HEK293 (cell line): ENCODE measurements around the gene ARPC2.

Source experiments
- CTCF ChIA-PET: fragments of 350-600 bp; formaldehyde crosslinking; extraction: SDS; loops from one replicate; lab custom pipeline; 2021; ENCODE audit warnings: antibody characterized with exemption; lab: Yijun Ruan, JAX
- POLR2A ChIA-PET: fragments of 300-600 bp; formaldehyde crosslinking; extraction: SDS; loops from one replicate; lab custom pipeline; 2020; ENCODE audit warnings: antibody characterized with exemption, inconsistent platforms; lab: Yijun Ruan, JAX
- H3K27ac ChIP-seq: fragments of 200-500 bp; sonication (Bioruptor generic); 2 replicates; pipeline ENCODE4 v1.5.1; 2014; ENCODE audit warnings: low read depth, low read length, control low read depth, inconsistent platforms; ENCODE audit errors: extremely low read depth
- H3K36me3 ChIP-seq, 2 experiments: fragments of 200-500 bp in 1 of 2; sonication (Bioruptor generic) in 1 of 2; 1 replicate in 1 of 2; 2 replicates in 1 of 2; pipeline ENCODE4 v1.5.1; 2014 to 2017; ENCODE audit warnings: inconsistent platforms in 2 of 2, low read length in 2 of 2; ENCODE audit not compliant: control insufficient read depth in 2 of 2, insufficient read depth in 1 of 2
- H3K4me1 ChIP-seq: fragments of 200-500 bp; sonication (Bioruptor generic); 2 replicates; pipeline ENCODE4 v1.5.1; 2014; ENCODE audit warnings: mild to moderate bottlenecking, low read length, inconsistent platforms; ENCODE audit not compliant: control insufficient read depth, insufficient read depth
- H3K4me3 ChIP-seq: 2 replicates; pipeline ENCODE4 v1.5.1; 2011; ENCODE audit warnings: low read depth, mild to moderate bottlenecking, control low read depth, low read length, moderate library complexity
- H3K9me3 ChIP-seq: fragments of 200-500 bp; sonication (Bioruptor generic); 2 replicates; pipeline ENCODE4 v1.5.1; 2014; ENCODE audit warnings: low read depth, low read length, inconsistent platforms; ENCODE audit not compliant: control insufficient read depth, insufficient read depth
- HIC1 ChIP-seq: fragments of 450-650 bp; formaldehyde crosslinking; IDR thresholded peaks from 2 replicates; pipeline ENCODE4 v1.5.1; 2016; ENCODE audit warnings: missing biosample characterization, missing genetic modification characterization
- HOXD13 ChIP-seq: sonication (generic); formaldehyde crosslinking; IDR thresholded peaks from 2 replicates; pipeline ENCODE4 v1.8.0; 2022; ENCODE audit warnings: missing genetic modification reagents, borderline replicate concordance
- SCRT1 ChIP-seq: fragments of 450-650 bp; formaldehyde crosslinking; IDR thresholded peaks from 2 replicates; pipeline ENCODE4 v1.5.1; 2016; ENCODE audit warnings: missing biosample characterization, missing genetic modification characterization, borderline replicate concordance
- TSHZ1 ChIP-seq: fragments of 450-650 bp; formaldehyde crosslinking; IDR thresholded peaks from 2 replicates; pipeline ENCODE4 v1.5.1; 2016; ENCODE audit warnings: missing biosample characterization, missing genetic modification characterization, borderline replicate concordance
- ZBTB44 ChIP-seq: fragments of 450-650 bp; IDR thresholded peaks from 2 replicates; pipeline ENCODE4 v1.5.1; 2018; ENCODE audit warnings: missing biosample characterization, mild to moderate bottlenecking, missing genetic modification characterization
- ZNF157 ChIP-seq: fragments of 450-650 bp; formaldehyde crosslinking; IDR thresholded peaks from 2 replicates; pipeline ENCODE4 v1.5.1; 2016; ENCODE audit warnings: missing biosample characterization, missing genetic modification characterization
- ZNF354C ChIP-seq: fragments of 450-650 bp; formaldehyde crosslinking; IDR thresholded peaks from 2 replicates; pipeline ENCODE4 v1.5.1; 2016; ENCODE audit warnings: missing biosample characterization, missing genetic modification characterization, low read depth, borderline replicate concordance
- ZNF416 ChIP-seq: fragments of 450-650 bp; formaldehyde crosslinking; IDR thresholded peaks from 2 replicates; pipeline ENCODE4 v1.5.1; 2016; ENCODE audit warnings: missing biosample characterization, missing genetic modification characterization
- ZNF544 ChIP-seq: fragments of 450-650 bp; formaldehyde crosslinking; IDR thresholded peaks from 2 replicates; pipeline ENCODE4 v1.5.0; 2017; ENCODE audit warnings: missing biosample characterization, missing genetic modification characterization
- ZNF555 ChIP-seq: fragments of 450-650 bp; formaldehyde crosslinking; conservative IDR thresholded peaks from 2 replicates; pipeline ENCODE4 v1.5.1; 2017; ENCODE audit warnings: missing biosample characterization, mild to moderate bottlenecking, missing genetic modification characterization, inconsistent platforms
- ZNF629 ChIP-seq: fragments of 450-650 bp; formaldehyde crosslinking; IDR thresholded peaks from 2 replicates; pipeline ENCODE4 v1.5.1; 2017; ENCODE audit warnings: missing biosample characterization, missing genetic modification characterization
- ZNF76 ChIP-seq: fragments of 450-650 bp; formaldehyde crosslinking; IDR thresholded peaks from 2 replicates; pipeline ENCODE4; 2016; ENCODE audit warnings: low read depth, missing biosample characterization, missing genetic modification characterization, borderline replicate concordance
- ZNF777 ChIP-seq: fragments of 450-650 bp; formaldehyde crosslinking; IDR thresholded peaks from 2 replicates; pipeline ENCODE4 v1.5.1; 2017; ENCODE audit warnings: missing biosample characterization, missing genetic modification characterization, borderline replicate concordance
- TF ChIP-seq, protein P1 (sequence below): fragments of 450-650 bp; formaldehyde crosslinking; IDR thresholded peaks from 2 replicates; pipeline ENCODE4 v1.5.1; 2017; ENCODE audit warnings: missing biosample characterization, missing genetic modification characterization
- TF ChIP-seq, protein P2 (sequence below): fragments of 450-650 bp; formaldehyde crosslinking; IDR thresholded peaks from 2 replicates; pipeline ENCODE4 v1.5.1; 2016; ENCODE audit warnings: missing biosample characterization, missing genetic modification characterization, low read depth
- TF ChIP-seq, protein P3 (sequence below): fragments of 450-650 bp; formaldehyde crosslinking; conservative IDR thresholded peaks from 2 replicates; pipeline ENCODE4 v1.5.1; 2016; ENCODE audit warnings: low read depth, missing biosample characterization, missing genetic modification characterization

The ARPC2 gene

GRCh38 chr2:218292048-218293014, 75.3 kb downstream of the ARPC2 start, which contains the start of gene TMBIM1 (continued):
- TF ChIP-seq TSHZ1 (tag by site-specific recombination) (no peak), ZNF629 (tag by site-specific recombination) (no peak), SCRT1 (tag by site-specific recombination) (no peak), ZNF555 (tag by site-specific recombination) (no peak)
- TF ChIP-seq, protein P1, sequence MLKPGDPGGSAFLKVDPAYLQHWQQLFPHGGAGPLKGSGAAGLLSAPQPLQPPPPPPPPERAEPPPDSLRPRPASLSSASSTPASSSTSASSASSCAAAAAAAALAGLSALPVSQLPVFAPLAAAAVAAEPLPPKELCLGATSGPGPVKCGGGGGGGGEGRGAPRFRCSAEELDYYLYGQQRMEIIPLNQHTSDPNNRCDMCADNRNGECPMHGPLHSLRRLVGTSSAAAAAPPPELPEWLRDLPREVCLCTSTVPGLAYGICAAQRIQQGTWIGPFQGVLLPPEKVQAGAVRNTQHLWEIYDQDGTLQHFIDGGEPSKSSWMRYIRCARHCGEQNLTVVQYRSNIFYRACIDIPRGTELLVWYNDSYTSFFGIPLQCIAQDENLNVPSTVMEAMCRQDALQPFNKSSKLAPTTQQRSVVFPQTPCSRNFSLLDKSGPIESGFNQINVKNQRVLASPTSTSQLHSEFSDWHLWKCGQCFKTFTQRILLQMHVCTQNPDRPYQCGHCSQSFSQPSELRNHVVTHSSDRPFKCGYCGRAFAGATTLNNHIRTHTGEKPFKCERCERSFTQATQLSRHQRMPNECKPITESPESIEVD (tag by site-specific recombination) = no peak

GRCh38 chr2:218293715-218294429, 76.9 kb downstream of the ARPC2 start:
- no peak overlapping the region for H3K4me3 ChIP-seq
- H3K9me3 ChIP-seq = no peaks in the 10 kb centered on the region
- no peak overlapping the region for H3K27ac ChIP-seq
- peaks cover 3% of the 10 kb centered on the region; the same call in 1 of the 2 replicates for H3K4me1 ChIP-seq
- no peaks in the 10 kb centered on the region for H3K36me3 ChIP-seq
- ChIA-PET POLR2A (interaction anchor here (0.7 kb wide), 1 partner anchor 227 kb away, joined by 5 read pairs; no protein-coding TSS in a partner anchor), CTCF (interaction anchor here (0.5 to 8.8 kb wide), 7 partner anchors 8 to 558 kb away, joined by 3 to 89 read pairs (median 4); partner anchors contain the start of genes AAMP and PNKD)
- no peak for TF ChIP-seq ZNF777 (tag by site-specific recombination)
- TF ChIP-seq, protein P2, sequence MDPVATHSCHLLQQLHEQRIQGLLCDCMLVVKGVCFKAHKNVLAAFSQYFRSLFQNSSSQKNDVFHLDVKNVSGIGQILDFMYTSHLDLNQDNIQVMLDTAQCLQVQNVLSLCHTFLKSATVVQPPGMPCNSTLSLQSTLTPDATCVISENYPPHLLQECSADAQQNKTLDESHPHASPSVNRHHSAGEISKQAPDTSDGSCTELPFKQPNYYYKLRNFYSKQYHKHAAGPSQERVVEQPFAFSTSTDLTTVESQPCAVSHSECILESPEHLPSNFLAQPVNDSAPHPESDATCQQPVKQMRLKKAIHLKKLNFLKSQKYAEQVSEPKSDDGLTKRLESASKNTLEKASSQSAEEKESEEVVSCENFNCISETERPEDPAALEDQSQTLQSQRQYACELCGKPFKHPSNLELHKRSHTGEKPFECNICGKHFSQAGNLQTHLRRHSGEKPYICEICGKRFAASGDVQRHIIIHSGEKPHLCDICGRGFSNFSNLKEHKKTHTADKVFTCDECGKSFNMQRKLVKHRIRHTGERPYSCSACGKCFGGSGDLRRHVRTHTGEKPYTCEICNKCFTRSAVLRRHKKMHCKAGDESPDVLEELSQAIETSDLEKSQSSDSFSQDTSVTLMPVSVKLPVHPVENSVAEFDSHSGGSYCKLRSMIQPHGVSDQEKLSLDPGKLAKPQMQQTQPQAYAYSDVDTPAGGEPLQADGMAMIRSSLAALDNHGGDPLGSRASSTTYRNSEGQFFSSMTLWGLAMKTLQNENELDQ (tag by site-specific recombination) = no peak
- TF ChIP-seq ZBTB44 = no peak
- TF ChIP-seq ZNF629 (tag by site-specific recombination) = no peak
- no peak for TF ChIP-seq ZNF354C (tag by site-specific recombination)
- TF ChIP-seq ZNF544 (tag by site-specific recombination) = no peak
- no peak for TF ChIP-seq HIC1
- TF ChIP-seq ZNF76 (tag by site-specific recombination) = no peak
- TF ChIP-seq, protein P3, sequence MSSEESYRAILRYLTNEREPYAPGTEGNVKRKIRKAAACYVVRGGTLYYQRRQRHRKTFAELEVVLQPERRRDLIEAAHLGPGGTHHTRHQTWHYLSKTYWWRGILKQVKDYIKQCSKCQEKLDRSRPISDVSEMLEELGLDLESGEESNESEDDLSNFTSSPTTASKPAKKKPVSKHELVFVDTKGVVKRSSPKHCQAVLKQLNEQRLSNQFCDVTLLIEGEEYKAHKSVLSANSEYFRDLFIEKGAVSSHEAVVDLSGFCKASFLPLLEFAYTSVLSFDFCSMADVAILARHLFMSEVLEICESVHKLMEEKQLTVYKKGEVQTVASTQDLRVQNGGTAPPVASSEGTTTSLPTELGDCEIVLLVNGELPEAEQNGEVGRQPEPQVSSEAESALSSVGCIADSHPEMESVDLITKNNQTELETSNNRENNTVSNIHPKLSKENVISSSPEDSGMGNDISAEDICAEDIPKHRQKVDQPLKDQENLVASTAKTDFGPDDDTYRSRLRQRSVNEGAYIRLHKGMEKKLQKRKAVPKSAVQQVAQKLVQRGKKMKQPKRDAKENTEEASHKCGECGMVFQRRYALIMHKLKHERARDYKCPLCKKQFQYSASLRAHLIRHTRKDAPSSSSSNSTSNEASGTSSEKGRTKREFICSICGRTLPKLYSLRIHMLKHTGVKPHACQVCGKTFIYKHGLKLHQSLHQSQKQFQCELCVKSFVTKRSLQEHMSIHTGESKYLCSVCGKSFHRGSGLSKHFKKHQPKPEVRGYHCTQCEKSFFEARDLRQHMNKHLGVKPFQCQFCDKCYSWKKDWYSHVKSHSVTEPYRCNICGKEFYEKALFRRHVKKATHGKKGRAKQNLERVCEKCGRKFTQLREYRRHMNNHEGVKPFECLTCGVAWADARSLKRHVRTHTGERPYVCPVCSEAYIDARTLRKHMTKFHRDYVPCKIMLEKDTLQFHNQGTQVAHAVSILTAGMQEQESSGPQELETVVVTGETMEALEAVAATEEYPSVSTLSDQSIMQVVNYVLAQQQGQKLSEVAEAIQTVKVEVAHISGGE (tag by site-specific recombination) = no peak
- no peak for TF ChIP-seq HOXD13
- TF ChIP-seq ZNF157 (tag by site-specific recombination) = no peak
- TF ChIP-seq ZNF416 = no peak
